GM10266 (cell line): ENCODE measurements around the gene SRGAP3.

Experiments
- DNase-seq: peaks from one replicate; pipeline ENCODE4 v3.0.0; 2012; ENCODE audit errors: extremely low spot score
- TF ChIP-seq, protein P1 (sequence below): IDR thresholded peaks from 2 replicates; pipeline ENCODE4 v1.5.1; 2012; ENCODE audit warnings: mild to moderate bottlenecking, low read depth; ENCODE audit not compliant: control insufficient read depth, insufficient read depth; ENCODE audit errors: missing control alignments

The SRGAP3 gene

DNA sequence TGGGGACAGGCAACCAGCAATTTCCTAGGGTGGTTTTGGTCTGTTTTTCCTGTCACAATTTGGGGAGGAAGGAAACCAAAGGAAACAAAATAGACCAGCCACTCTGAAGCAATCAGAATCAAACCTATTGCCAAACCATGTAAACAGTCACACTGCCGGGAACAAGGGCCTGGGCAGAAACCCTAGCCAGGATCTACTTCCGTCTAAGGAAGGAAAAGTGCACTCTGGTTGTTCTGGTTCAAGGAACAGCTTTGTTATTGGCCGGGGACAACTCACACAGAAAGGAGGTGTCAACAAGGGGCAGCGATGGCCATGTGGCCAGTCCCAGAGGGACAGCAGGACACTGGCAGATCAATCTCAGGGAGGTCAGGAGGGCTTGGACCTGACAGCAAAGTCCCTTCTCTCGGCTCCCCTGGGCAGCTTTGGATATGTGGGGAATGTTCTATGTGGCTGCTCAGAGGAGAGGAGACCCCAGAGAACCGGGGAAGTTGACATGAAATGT, 268.6 kb downstream of the SRGAP3 start:
- DNase-seq = no peak
- TF ChIP-seq, protein P1, sequence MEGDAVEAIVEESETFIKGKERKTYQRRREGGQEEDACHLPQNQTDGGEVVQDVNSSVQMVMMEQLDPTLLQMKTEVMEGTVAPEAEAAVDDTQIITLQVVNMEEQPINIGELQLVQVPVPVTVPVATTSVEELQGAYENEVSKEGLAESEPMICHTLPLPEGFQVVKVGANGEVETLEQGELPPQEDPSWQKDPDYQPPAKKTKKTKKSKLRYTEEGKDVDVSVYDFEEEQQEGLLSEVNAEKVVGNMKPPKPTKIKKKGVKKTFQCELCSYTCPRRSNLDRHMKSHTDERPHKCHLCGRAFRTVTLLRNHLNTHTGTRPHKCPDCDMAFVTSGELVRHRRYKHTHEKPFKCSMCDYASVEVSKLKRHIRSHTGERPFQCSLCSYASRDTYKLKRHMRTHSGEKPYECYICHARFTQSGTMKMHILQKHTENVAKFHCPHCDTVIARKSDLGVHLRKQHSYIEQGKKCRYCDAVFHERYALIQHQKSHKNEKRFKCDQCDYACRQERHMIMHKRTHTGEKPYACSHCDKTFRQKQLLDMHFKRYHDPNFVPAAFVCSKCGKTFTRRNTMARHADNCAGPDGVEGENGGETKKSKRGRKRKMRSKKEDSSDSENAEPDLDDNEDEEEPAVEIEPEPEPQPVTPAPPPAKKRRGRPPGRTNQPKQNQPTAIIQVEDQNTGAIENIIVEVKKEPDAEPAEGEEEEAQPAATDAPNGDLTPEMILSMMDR = no peak

DNA sequence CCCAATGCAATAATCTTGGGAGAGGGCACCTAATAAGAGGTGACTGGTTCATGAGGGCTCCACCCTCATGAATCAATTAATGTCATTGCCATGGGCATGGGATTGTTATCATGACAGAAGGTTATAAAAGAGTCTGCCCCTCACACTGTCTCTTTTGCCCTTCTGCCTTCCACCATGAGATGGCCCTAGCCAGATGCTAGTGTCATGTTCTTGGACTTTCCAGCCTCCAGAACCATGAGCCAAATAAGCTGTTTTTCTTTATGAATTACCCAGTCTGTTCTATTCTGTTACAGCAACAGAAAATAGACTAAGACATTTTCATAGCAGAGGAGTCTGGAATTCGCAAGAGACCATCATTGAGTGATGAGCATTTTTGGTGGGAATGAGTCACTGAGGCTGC, 270.2 kb downstream of the SRGAP3 start:
- TF ChIP-seq, protein P1 = no peak
- no peak for DNase-seq

DNA sequence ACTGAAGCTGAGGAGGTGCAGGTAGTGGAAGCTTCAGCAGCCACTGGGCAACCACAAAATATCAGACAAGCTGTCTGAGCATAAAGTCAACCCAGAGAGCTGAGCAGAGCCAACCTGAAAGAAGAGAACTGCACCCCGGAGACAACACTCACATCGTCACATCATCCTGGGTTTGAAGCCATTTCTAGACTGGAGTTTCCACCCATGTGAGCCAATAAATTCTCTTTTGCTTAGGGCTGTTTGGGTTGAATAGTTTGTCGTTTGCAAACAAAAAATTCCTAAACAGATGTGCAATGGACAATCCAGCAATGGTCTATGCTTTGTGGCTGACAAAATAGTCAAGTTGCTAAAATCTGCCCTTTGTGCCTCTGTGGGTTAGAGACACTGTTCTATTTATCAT, 270.9 kb downstream of the SRGAP3 start:
- no peak for DNase-seq
- TF ChIP-seq, protein P1 = no peak

DNA sequence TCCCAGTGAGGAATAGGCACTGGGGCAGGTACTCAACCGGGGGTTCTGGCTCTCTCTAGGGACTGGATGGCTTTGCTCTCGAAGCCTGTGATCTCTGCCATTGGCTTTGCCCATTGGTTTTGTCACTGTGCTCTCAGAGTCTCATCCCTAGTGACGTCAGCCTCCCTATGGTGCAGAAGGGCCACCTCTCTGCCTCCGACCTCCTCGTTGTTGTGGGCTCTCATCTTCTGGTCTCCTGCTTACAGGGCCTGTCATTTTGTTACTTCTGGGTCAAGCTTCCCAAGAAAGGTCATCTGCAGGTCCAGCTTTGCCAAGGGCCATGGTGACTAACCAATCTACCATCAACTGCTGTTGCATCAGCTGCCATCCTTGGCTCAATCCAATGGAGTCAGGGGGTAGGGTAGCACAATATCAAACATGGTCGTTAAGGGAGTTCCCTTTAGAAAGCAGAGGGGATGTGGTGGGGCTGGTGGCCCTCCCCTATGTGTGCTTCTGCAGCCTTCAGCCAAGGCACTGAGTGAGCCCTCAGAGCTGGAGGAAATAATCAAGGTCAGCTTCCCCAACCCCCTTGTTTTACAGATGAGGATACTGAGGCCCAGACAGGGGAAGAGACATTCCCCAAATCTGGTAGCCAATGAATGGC, 272.8 kb downstream of the SRGAP3 start:
- no peak for DNase-seq
- TF ChIP-seq, protein P1 = no peak

DNA sequence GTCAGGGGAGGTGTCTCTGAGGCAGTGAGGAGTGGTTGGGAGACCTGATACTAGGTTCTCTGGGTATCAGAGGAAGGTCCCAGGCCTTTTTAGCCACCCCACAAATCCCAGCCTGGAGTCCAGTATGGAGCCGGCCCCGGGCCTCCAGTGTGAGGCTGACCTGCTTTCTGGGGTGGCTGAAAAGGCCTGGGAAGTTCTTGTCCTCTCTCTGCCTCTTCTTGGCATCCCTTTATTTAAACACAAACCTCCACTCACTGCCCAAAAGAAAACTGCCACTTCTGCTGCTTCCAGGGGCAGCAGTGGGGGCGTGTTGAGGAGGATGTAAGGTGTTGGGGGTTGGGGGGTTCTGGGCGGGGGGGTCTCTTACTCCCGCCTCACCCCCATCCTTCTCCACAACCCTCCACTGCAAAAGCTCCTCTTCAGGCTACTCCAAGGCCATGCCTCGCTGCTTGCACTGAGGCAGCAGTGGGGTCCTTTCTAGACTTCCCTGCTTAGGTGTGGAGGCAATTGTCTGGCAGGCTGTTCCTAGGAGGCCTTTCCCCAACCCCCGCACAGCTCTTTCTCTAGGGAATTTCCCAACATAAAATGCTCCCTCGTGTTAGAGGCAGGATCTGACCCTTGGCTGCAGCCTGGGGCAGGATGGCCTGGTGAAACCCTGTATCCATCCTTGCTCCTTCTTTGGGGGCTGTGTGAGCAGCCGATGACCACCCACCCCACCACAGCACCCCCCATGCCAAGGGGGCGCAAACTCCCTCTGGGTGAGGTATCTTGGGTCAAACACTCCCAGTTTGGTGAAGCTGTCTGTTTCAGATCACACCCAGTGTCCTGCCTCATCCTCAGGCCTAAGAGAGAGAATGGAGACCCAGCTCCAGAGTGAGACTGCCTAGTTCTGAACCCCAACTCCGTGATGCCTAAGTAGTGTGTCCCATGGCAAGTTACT, 274.1 kb downstream of the SRGAP3 start:
- DNase-seq = no peak
- TF ChIP-seq, protein P1 = no peak

DNA sequence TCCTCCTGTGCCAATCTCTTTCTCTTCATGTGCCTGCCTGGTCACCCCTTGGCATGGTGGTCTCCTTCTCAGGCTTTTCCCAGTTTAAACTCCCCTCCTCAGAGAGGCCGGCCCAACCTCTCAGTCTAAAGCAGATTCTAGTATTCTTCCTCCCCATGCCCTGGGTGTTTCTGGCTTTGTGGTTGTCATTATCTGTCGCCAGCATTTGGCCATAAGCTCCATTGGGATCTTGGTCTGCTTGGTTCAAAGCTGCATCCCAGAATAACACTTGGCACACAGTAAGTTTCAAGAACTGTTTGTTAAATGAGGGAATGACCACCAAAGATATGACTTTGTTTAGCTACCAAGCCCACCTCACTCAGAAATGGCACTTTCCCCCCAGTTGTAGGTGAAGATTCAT, 275.0 kb downstream of the SRGAP3 start:
- DNase-seq = no peak

DNA sequence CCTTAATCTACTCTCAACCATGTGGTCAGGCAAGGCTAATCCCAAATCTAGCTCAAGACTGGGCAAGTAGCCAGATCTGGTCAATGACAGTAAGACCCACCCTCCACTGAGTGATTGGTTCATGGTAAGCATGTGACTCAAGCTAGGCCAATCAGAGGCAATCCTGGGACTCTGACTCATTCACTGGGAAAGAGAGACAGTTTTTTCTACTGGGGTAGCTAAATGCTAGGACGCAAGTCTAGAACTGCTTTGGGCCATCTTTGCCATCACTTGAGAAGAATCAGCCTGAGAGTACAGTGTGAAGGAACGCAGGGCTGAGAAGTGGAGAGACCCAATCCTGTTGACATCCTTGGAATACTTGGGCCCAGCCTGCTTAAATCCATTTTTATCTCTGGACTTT, 276.8 kb downstream of the SRGAP3 start:
- TF ChIP-seq, protein P1 = no peak
- DNase-seq = no peak

More for the DNA sequence above, 275.0 kb downstream of the SRGAP3 start:
- TF ChIP-seq, protein P1 = no peak
